Nephron (organoid): ENCODE results near the gene PIP4K2A.
"Not testable (repeated sequence)": the region's sequence is repeated elsewhere in the genome, so short reads cannot be mapped to it uniquely, and the experiment has no call there.

Experiments used
- H3K27ac Mint-ChIP-seq, 3 experiments: 2 replicates each; pipeline ENCODE4 v1.8.0; 2020; ENCODE audit warnings: mixed read lengths in 3 of 3, mild to moderate bottlenecking in 2 of 3, moderate library complexity in 1 of 3
- H3K27me3 Mint-ChIP-seq: 2 replicates; pipeline ENCODE4 v1.8.0; 2021; ENCODE audit warnings: low read depth, mild to moderate bottlenecking, moderate library complexity, mixed read lengths
- H3K36me3 Mint-ChIP-seq: 2 replicates; pipeline ENCODE4 v1.8.0; 2020; ENCODE audit warnings: low read depth, mixed read lengths
- H3K4me1 Mint-ChIP-seq: 2 replicates; pipeline ENCODE4 v1.8.0; 2020; ENCODE audit warnings: mixed read lengths
- H3K4me3 Mint-ChIP-seq, 3 experiments: 2 replicates each; pipeline ENCODE4 v1.8.0; 2020; ENCODE audit warnings: mild to moderate bottlenecking in 3 of 3, mixed read lengths in 3 of 3, moderate library complexity in 2 of 3
- H3K9me3 Mint-ChIP-seq: 2 replicates; pipeline ENCODE4 v1.8.0; 2020; ENCODE audit warnings: mixed read lengths
- CTCF ChIP-seq, 3 experiments: fragments of 200-600 bp; sonication (generic); IDR thresholded peaks; one replicate each; pipeline ENCODE4 v1.5.0; 2021; ENCODE audit warnings: antibody characterized with exemption in 3 of 3; ENCODE audit not compliant: unreplicated experiment in 3 of 3

PIP4K2A gene

GRCh38 chr10:22753786-22754185, 39.4 kb upstream of the PIP4K2A start:
- TF ChIP-seq CTCF (IDR thresholded peaks at IDR 0.05; ENCODE audit: unreplicated experiment in 3 of 3) = no peak

GRCh38 chr10:22752272-22752889, 38.0 kb upstream of the PIP4K2A start:
- H3K36me3 Mint-ChIP-seq = no peaks in the 10 kb centered on the region
- H3K4me1 Mint-ChIP-seq = no peaks in the 10 kb centered on the region
- TF ChIP-seq CTCF (IDR thresholded peaks at IDR 0.05; ENCODE audit: unreplicated experiment in 3 of 3) = no peak
- H3K27ac Mint-ChIP-seq = peak overlapping the region in 1 of 3 experiments; percentile 85
- H3K9me3 Mint-ChIP-seq = no peaks in the 10 kb centered on the region
- H3K27me3 Mint-ChIP-seq = no peaks in the 10 kb centered on the region
- H3K4me3 Mint-ChIP-seq = no peak overlapping the region

More at GRCh38 chr10:22753786-22754185, 39.4 kb upstream of the PIP4K2A start:
- H3K4me1 Mint-ChIP-seq = no peaks in the 10 kb centered on the region
- H3K4me3 Mint-ChIP-seq = no peak overlapping the region
- H3K27ac Mint-ChIP-seq = peak overlapping the region in 1 of 3 experiments; percentile 28
- H3K9me3 Mint-ChIP-seq = no peaks in the 10 kb centered on the region
- H3K36me3 Mint-ChIP-seq = no peaks in the 10 kb centered on the region
- no peaks in the 10 kb centered on the region for H3K27me3 Mint-ChIP-seq

GRCh38 chr10:22750131-22750530, 35.8 kb upstream of the PIP4K2A start:
- no peaks in the 10 kb centered on the region for H3K4me1 Mint-ChIP-seq
- peaks cover 4% of the 10 kb centered on the region for H3K9me3 Mint-ChIP-seq
- no peaks in the 10 kb centered on the region for H3K36me3 Mint-ChIP-seq
- no peaks in the 10 kb centered on the region for H3K27me3 Mint-ChIP-seq
- no peak for TF ChIP-seq CTCF (IDR thresholded peaks at IDR 0.05; ENCODE audit: unreplicated experiment in 3 of 3)
- no peak overlapping the region for H3K27ac Mint-ChIP-seq
- no peak overlapping the region for H3K4me3 Mint-ChIP-seq

- not testable (repeated sequence) for H3K4me3 Mint-ChIP-seq, H3K4me1 Mint-ChIP-seq, H3K27me3 Mint-ChIP-seq, H3K27ac Mint-ChIP-seq, H3K36me3 Mint-ChIP-seq
- peaks cover 10% of the 10 kb centered on the region for H3K9me3 Mint-ChIP-seq
Measured at GRCh38 chr10:22744858-22745257, 30.5 kb upstream of the PIP4K2A start.

GRCh38 chr10:22742678-22743077, 28.3 kb upstream of the PIP4K2A start:
- Mint-ChIP-seq H3K4me3 (no peak overlapping the region), H3K9me3 (peaks cover 10% of the 10 kb centered on the region), H3K36me3 (no peaks in the 10 kb centered on the region), H3K27ac (no peak overlapping the region), H3K4me1 (no peaks in the 10 kb centered on the region), H3K27me3 (no peaks in the 10 kb centered on the region)
- no peak for TF ChIP-seq CTCF (IDR thresholded peaks at IDR 0.05; ENCODE audit: unreplicated experiment in 3 of 3)

- H3K9me3 Mint-ChIP-seq = peaks cover 10% of the 10 kb centered on the region
- H3K4me1 Mint-ChIP-seq, H3K27ac Mint-ChIP-seq, H3K27me3 Mint-ChIP-seq, H3K4me3 Mint-ChIP-seq, H3K36me3 Mint-ChIP-seq: not testable (repeated sequence)
Measured at GRCh38 chr10:22741631-22742030, 27.3 kb upstream of the PIP4K2A start.

- Mint-ChIP-seq H3K27ac (no peak overlapping the region), H3K9me3 (peaks cover 6% of the 10 kb centered on the region), H3K4me1 (no peaks in the 10 kb centered on the region), H3K4me3 (no peak overlapping the region), H3K27me3 (no peaks in the 10 kb centered on the region), H3K36me3 (no peaks in the 10 kb centered on the region)
- no peak for TF ChIP-seq CTCF (IDR thresholded peaks at IDR 0.05; ENCODE audit: unreplicated experiment in 3 of 3)
Measured at GRCh38 chr10:22740180-22740579, 25.8 kb upstream of the PIP4K2A start.
